ENCODE measurements around the gene NT5C1B.

The NT5C1B gene

DNA sequence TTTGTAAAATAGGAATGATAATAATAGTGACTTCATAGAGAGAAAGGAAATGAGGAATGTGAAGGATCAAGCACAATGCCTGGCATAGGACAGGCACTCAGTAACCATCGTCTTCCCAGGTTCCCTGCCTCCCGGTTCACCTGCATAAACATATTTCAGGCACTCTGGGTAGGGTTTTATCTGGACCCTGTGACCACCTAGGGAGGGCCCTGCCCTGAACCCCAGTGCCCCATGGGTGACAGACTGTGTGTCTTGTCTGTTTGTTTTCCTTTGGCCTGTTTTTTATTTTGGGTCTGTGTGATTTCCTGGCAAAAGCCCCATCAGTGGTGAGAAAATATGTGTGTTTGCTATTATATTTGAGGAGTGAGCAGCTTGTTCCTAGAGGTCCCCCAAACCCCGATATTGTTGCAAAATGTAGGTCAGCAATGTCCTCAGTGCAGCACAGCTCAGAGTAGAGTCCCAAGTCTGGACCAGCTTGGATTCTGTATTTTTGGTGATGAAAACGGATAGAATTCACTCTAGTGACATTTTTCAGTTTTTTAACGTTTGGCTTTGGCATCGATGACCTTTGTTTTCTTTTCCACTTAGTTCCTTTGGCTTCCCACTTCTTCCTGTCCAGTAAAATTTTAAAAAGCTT lies 9.6 kb upstream of the NT5C1B start:
- no peak overlapping the region for H3K4me3 ChIP-seq (ENCODE audit: low read length)
- no peaks in the 10 kb centered on the region for H4K20me1 ChIP-seq (ENCODE audit: insufficient read depth, low read length)
- no peak overlapping the region for H3K4me2 ChIP-seq (ENCODE audit: low read depth, low read length)
- H3K4me1 ChIP-seq (ENCODE audit: low read length): peaks cover 19% of the 10 kb centered on the region
- no peak for DNase-seq
- no peaks in the 10 kb centered on the region for H3F3A ChIP-seq (ENCODE audit: insufficient read depth, low read length)
- no peaks in the 10 kb centered on the region for H3K9me2 ChIP-seq (replicated peaks; ENCODE audit: insufficient read depth, low read length)
- H3K9me3 ChIP-seq (replicated peaks; ENCODE audit: insufficient read depth, low read length): no peaks in the 10 kb centered on the region
- no peak overlapping the region; the same call in 1 of the 2 replicates for H3K27ac ChIP-seq (ENCODE audit: low read length)
- TF ChIP-seq EZH2 (optimal IDR thresholded peaks at IDR 0.05; ENCODE audit: low read depth, low read length) (no peak), EZH2phosphoT487 (IDR thresholded peaks at IDR 0.05; ENCODE audit: low read length) (no peak)
- TF ChIP-seq, protein P1, sequence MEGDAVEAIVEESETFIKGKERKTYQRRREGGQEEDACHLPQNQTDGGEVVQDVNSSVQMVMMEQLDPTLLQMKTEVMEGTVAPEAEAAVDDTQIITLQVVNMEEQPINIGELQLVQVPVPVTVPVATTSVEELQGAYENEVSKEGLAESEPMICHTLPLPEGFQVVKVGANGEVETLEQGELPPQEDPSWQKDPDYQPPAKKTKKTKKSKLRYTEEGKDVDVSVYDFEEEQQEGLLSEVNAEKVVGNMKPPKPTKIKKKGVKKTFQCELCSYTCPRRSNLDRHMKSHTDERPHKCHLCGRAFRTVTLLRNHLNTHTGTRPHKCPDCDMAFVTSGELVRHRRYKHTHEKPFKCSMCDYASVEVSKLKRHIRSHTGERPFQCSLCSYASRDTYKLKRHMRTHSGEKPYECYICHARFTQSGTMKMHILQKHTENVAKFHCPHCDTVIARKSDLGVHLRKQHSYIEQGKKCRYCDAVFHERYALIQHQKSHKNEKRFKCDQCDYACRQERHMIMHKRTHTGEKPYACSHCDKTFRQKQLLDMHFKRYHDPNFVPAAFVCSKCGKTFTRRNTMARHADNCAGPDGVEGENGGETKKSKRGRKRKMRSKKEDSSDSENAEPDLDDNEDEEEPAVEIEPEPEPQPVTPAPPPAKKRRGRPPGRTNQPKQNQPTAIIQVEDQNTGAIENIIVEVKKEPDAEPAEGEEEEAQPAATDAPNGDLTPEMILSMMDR (IDR thresholded peaks at IDR 0.05; ENCODE audit: low read length): no peak
- no peak overlapping the region for H2AFZ ChIP-seq (ENCODE audit: low read length)
- H3K36me3 ChIP-seq (replicated peaks; ENCODE audit: insufficient read depth, low read length): no peaks in the 10 kb centered on the region
- no peaks in the 10 kb centered on the region for H3K27me3 ChIP-seq (replicated peaks; ENCODE audit: insufficient read depth, low read length)
- no peak overlapping the region for H3K9ac ChIP-seq (ENCODE audit: low read length)
- no peaks in the 10 kb centered on the region for H3K79me2 ChIP-seq (ENCODE audit: low read length)

DNA sequence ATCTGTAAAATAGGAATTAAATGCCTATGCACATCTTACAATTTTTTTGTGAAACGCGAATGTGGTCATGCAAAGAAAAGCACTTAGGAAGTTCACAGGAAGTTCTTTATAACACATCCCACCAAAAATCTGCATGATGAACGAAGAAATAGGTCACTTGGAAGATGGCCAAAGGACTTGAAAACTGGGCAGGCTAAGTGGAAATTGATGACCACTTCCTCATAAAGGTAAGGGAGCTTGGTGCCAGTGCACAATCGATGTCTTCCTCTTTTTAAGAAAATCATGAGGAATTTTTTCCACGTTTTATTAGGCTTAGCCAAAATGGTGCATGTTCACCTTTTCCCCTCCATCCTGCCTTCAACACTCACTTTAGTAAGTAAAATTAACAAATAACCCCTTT lies 8.2 kb upstream of the NT5C1B start:
- Histone ChIP-seq H2AFZ (ENCODE audit: low read length) (no peak overlapping the region), H3K27ac (ENCODE audit: low read length) (no peak overlapping the region), H3K9me2 (replicated peaks; ENCODE audit: insufficient read depth, low read length) (no peaks in the 10 kb centered on the region), H3K79me2 (ENCODE audit: low read length) (no peaks in the 10 kb centered on the region), H3K4me2 (ENCODE audit: low read depth, low read length) (no peak overlapping the region), H3K4me3 (ENCODE audit: low read length) (no peak overlapping the region), H3K27me3 (replicated peaks; ENCODE audit: insufficient read depth, low read length) (no peaks in the 10 kb centered on the region), H3K9ac (ENCODE audit: low read length) (no peak overlapping the region), H3K9me3 (replicated peaks; ENCODE audit: insufficient read depth, low read length) (no peaks in the 10 kb centered on the region), H3K4me1 (ENCODE audit: low read length) (peaks cover 19% of the 10 kb centered on the region), H3F3A (ENCODE audit: insufficient read depth, low read length) (no peaks in the 10 kb centered on the region), H3K36me3 (replicated peaks; ENCODE audit: insufficient read depth, low read length) (no peaks in the 10 kb centered on the region), H4K20me1 (ENCODE audit: insufficient read depth, low read length) (no peaks in the 10 kb centered on the region)
- TF ChIP-seq EZH2 (optimal IDR thresholded peaks at IDR 0.05; ENCODE audit: low read depth, low read length): no peak
- no peak for TF ChIP-seq EZH2phosphoT487 (IDR thresholded peaks at IDR 0.05; ENCODE audit: low read length)
- no peak for DNase-seq

DNA sequence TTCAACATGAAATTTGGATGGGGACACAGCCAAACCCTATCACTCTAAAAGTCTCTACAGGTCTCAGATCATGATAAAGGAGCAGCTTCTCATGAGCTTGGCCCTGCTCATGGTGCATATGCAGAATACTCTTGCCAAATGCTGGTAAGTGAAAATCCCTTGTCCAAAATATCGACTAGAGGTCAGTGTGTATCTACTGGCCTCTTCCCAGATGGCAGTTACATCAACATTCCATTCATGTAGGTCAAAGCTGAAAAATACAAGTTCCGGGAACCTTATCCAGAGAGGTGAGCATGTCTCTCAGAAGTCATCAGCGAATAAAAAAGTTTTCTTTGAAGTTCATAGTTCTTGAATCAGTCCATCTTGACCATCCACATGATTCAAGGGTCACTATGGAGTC lies 7.6 kb upstream of the NT5C1B start:
- Histone ChIP-seq H3K9me2 (replicated peaks; ENCODE audit: insufficient read depth, low read length) (no peaks in the 10 kb centered on the region), H3K27me3 (replicated peaks; ENCODE audit: insufficient read depth, low read length) (no peaks in the 10 kb centered on the region), H3K36me3 (replicated peaks; ENCODE audit: insufficient read depth, low read length) (no peaks in the 10 kb centered on the region), H4K20me1 (ENCODE audit: insufficient read depth, low read length) (no peaks in the 10 kb centered on the region), H3K4me3 (ENCODE audit: low read length) (no peak overlapping the region), H3K79me2 (ENCODE audit: low read length) (no peaks in the 10 kb centered on the region), H3K9me3 (replicated peaks; ENCODE audit: insufficient read depth, low read length) (no peaks in the 10 kb centered on the region), H3F3A (ENCODE audit: insufficient read depth, low read length) (no peaks in the 10 kb centered on the region), H3K4me1 (ENCODE audit: low read length) (peaks cover 19% of the 10 kb centered on the region), H3K4me2 (ENCODE audit: low read depth, low read length) (no peak overlapping the region), H3K9ac (ENCODE audit: low read length) (no peak overlapping the region), H2AFZ (ENCODE audit: low read length) (no peak overlapping the region), H3K27ac (ENCODE audit: low read length) (no peak overlapping the region)
- no peak for TF ChIP-seq EZH2phosphoT487 (IDR thresholded peaks at IDR 0.05; ENCODE audit: low read length)
- TF ChIP-seq, protein P1 (IDR thresholded peaks at IDR 0.05; ENCODE audit: low read length): no peak
- TF ChIP-seq EZH2 (optimal IDR thresholded peaks at IDR 0.05; ENCODE audit: low read depth, low read length): no peak
- no peak for DNase-seq

DNA sequence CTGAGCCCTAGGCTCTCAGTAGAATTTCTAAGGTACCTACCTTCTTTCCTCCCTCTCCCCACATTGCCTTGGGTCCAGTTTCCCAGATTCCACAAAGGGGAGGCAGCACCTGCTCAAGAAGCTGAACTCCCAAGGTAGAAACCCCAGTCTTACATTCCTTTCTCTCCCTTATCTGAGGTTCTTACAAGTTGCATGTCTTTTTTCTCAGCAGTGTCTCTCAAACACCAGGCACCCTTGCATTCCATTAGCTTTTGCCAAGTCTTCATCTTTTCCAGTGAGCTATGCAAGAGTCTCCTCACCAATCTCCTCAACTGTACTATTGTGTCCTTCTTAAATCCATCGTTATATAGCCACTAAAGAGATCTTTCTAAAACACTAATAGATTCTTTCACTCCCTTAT lies 4.1 kb upstream of the NT5C1B start:
- no peaks in the 10 kb centered on the region for H3K36me3 ChIP-seq (replicated peaks; ENCODE audit: insufficient read depth, low read length)
- H3K4me2 ChIP-seq (ENCODE audit: low read depth, low read length): no peak overlapping the region
- H3K9me3 ChIP-seq (replicated peaks; ENCODE audit: insufficient read depth, low read length): no peaks in the 10 kb centered on the region
- H3K27ac ChIP-seq (ENCODE audit: low read length): no peak overlapping the region
- H3K27me3 ChIP-seq (replicated peaks; ENCODE audit: insufficient read depth, low read length): no peaks in the 10 kb centered on the region
- no peak overlapping the region for H3K9ac ChIP-seq (ENCODE audit: low read length)
- H3K4me1 ChIP-seq (ENCODE audit: low read length): peaks cover 5% of the 10 kb centered on the region; the same call in 1 of the 2 replicates
- H3K9me2 ChIP-seq (replicated peaks; ENCODE audit: insufficient read depth, low read length): no peaks in the 10 kb centered on the region
- H3K4me3 ChIP-seq (ENCODE audit: low read length): no peak overlapping the region
- H2AFZ ChIP-seq (ENCODE audit: low read length): no peak overlapping the region
- TF ChIP-seq EZH2 (optimal IDR thresholded peaks at IDR 0.05; ENCODE audit: low read depth, low read length): no peak
- no peak for TF ChIP-seq EZH2phosphoT487 (IDR thresholded peaks at IDR 0.05; ENCODE audit: low read length)
- TF ChIP-seq, protein P1 (IDR thresholded peaks at IDR 0.05; ENCODE audit: low read length): no peak
- no peaks in the 10 kb centered on the region for H4K20me1 ChIP-seq (ENCODE audit: insufficient read depth, low read length)
- H3F3A ChIP-seq (ENCODE audit: insufficient read depth, low read length): no peaks in the 10 kb centered on the region
- H3K79me2 ChIP-seq (ENCODE audit: low read length): no peaks in the 10 kb centered on the region
- DNase-seq: no peak
